Activated CD8-positive, alpha-beta memory T cell treated with anti-CD3 and anti-CD28 coated beads for 4 hours (primary cell): Measurements from ENCODE around the gene KLK11.

ENCODE experiments used
- DNase-seq, 2 donors: peaks; one replicate each; pipeline ENCODE4 v3.0.0-alpha.2; 2020; ENCODE audit warnings: low read depth in 2 of 2

Gene KLK11, protein sequence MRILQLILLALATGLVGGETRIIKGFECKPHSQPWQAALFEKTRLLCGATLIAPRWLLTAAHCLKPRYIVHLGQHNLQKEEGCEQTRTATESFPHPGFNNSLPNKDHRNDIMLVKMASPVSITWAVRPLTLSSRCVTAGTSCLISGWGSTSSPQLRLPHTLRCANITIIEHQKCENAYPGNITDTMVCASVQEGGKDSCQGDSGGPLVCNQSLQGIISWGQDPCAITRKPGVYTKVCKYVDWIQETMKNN

DNA sequence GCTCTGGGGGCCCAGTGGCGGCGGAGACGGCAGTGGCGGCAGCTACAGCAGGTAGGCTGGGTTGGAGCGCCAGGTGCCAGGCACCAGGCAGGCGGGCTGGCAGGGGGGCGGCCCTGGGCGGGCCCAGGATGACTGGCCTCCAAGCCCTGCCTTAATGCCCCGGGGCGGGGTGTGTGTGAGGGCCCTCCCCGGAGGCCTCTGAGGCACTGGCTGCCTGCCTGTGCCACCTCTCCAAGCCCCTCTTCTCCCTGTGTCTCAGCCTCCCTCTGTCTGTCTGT is at the start of gene KLK11:
Gene KLK11 (minus strand): TSS at position 63 of the 278 bp plus-strand sequence. CDS start 985 bp downstream, outside the sequence.
- DNase-seq = no peak

- DNase-seq = no peak
Measured at GRCh38 chr19:51075998-51076397, 49.6 kb upstream of the KLK11 start.

GRCh38 chr19:51071095-51071405 is 44.6 kb upstream of the KLK11 start:
- no peak for DNase-seq

GRCh38 chr19:51070334-51071094 is 44.1 kb upstream of the KLK11 start:
- DNase-seq = no peak

GRCh38 chr19:51066393-51067186 is 40.2 kb upstream of the KLK11 start:
- no peak for DNase-seq

DNA sequence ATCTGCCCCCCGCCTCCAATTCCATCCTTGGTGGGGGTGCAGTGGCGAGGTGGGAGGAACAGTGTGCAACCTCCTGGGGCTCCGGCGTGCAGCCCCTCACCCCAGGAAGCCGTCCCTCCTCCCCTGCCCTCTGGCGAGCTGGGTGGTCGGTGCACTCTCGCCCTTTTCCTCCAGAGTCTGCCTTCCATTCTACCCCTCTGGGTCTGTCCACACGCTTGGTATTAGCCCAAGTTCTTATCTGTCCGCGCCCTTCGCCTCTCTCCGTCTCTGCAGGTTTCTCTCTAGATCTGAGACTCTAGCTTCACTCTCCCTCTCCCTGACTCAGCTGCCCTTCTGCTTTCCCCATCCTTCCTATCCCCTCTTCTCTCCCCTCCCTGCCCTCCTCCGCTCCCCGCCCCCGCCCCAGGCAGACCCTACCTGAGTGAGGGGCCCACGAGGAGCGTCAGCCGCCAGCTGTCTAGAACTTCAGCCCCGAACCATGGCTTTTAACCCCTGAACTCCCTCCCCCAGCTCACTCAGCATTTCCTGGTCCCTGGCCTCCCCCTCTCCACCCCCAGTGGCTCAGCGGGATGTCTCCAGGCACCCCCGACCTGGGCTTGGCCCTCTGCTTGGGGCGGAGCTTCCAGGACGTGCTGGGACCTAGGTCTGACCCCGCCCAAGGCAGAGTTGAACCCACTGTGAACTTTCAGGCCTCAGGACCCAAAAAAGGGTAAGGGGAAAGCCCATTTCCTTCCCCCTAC is 39.0 kb upstream of the KLK11 start:
- no peak for DNase-seq

DNA sequence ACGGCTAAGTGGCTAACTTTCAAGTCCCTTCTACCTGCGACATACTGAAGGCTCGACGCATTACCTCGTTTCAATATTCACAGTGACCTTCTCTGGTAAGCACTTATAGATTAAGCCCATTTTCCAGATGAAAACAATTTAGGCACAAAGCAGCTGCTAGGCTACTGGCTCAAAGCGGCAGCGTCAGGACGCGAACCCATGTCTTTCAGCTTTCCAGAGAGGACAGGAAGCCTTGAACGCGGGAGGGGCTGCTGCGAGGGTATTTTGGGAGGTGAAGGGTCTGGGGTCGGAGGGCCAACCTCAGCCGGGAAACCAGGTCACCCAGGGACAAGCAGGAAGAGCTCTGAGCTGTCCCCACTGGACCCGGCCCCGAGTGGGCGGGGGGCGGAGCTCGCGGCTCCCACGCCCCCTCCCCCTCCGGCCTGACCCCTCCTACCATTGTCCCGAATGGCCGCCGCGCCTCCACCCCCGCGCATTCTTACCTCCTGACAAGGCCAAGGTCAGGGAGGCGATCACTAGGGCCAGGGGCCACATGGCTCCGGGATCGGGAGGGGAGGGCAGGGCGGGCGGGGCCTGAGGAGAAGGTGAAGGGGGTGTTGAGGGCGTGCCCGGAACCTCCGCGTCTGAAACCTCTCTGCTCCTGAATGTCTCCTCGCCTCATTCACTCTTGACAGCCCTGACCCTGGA is 38.3 kb upstream of the KLK11 start, which contains the start of gene KLK13:
Gene KLK13 (minus strand): TSS at position 559 of the 687 bp plus-strand sequence. CDS start 25 bp downstream, at position 534.
- no peak for DNase-seq

- no peak for DNase-seq
Measured at GRCh38 chr19:51063664-51064063, 37.2 kb upstream of the KLK11 start.

DNA sequence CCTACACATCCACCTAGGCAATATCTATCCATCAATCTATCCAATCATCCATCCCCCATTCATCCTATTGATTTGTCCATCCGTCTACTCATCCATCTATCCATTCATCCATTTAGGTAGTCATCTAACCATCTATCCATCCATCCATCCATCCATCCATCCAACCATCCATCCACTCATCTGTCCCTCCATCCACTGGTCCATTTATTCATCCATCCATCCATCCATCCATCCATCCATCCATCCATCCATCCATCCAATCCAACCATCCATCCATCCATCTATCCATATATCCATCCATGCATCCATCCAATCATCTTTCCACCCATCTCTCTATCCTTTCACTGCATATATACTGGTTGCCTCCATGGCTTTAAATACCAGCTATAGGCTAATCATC is 34.6 kb upstream of the KLK11 start:
- no peak for DNase-seq

DNA sequence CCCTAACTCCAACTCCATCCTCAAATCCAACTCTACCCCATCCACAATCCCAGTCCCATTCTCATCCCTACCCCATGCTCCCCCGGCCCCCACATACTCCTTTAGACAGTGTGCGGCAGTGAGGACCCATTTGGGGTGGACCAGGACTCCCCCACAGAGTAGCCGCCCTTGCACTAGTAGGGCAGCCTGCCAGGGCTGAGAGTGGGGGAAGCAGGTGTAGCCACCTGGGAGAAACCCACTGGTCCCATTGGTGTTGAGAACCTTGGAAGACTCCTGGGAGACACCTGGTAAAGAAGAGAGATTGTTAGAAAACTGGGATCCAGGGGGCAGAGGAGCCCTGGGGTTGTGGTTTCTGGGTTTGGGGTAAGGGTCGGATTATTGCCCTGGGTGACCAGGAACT is 33.9 kb upstream of the KLK11 start:
- DNase-seq = no peak

DNA sequence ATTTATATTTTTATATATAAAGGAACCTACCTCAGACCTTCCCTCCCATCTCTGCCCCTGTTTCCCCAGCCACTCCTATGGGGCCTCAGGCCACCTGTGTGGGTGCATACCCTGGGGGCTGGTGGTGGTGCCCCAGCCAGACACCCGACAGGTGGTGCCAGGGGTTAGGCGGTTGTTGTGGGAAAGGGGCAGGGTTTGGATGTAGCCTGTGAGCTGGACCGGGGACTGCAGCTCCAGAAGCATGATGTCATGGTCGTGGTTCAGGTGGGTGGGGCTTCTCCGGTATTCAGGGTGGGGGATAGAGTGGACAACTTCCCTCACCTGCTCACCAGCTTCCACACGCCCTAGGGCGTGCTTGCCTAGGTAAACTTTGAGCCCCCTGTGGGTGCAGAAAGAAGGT is 33.3 kb upstream of the KLK11 start:
- DNase-seq = no peak

DNA sequence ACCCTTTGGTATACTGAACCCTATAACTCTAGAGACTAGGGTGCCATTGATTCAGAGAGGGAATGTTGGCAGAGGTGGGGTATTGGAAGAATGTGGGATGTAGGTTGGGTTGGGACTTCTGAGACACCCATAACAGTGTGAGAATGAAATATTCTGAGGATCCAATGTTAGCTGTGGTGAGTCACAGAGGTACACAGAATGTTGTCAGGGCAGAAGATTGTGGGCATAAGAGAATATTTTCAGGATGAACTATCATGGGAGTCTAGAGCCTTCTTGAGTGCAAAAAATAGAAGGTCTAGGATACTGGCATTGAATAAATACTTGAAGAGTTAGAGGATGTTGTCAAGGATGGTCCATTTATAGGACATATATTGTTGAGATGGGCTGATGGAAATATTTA is 29.4 kb upstream of the KLK11 start:
- DNase-seq = no peak

- no peak for DNase-seq
Measured at GRCh38 chr19:51047031-51047335, 20.6 kb upstream of the KLK11 start.

- no peak for DNase-seq
Measured at GRCh38 chr19:51044327-51044726, 17.9 kb upstream of the KLK11 start.

GRCh38 chr19:51043497-51043896 is 17.1 kb upstream of the KLK11 start:
- no peak for DNase-seq

DNA sequence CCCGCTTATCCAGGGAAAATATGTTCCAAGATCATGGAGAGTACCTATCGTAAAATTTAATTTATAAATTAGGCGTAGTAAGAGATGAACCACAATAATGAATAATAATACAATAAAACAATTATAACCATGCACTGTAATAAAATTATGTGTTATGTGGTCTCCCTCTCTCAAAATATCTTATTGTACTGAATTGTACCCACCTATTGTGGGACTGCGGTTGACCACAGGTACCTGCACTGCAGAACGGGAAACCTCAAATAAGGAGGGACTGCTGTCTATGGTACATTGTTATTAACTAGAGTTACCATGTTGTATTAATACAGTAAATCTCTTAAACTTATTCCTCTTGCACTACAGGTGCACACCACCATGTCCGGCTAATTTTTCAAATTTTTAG is 13.7 kb upstream of the KLK11 start:
- no peak for DNase-seq

DNA sequence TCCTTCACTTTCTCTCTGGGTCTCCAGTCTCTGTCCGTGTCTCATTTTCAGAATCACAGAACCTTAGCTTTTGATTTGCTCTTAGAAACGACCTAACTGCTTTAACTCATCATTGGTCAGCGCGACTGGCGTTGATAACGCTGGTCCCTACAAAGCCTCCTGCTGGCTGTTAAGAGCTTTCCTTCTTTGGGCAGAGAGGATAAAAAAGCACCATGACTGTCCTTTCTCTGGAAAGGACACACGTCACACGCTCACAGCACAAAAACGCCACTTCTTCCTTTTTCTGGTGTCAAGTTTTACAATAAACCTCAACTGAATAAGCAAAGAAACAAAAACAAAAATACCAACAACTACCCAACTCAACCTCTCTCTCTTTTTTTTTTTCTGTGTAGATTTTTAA is 10.1 kb upstream of the KLK11 start:
- no peak for DNase-seq

GRCh38 chr19:51034704-51035103 is 8.3 kb upstream of the KLK11 start, which contains the start of gene KLK12:
Gene KLK12 (minus strand): TSS chr19:51035002. CDS start chr19:51034621, 381 bp downstream.
- no peak for DNase-seq

GRCh38 chr19:51031880-51032225 is 5.4 kb upstream of the KLK11 start:
- no peak for DNase-seq

GRCh38 chr19:51031220-51031879 is 4.9 kb upstream of the KLK11 start:
- DNase-seq = no peak

DNA sequence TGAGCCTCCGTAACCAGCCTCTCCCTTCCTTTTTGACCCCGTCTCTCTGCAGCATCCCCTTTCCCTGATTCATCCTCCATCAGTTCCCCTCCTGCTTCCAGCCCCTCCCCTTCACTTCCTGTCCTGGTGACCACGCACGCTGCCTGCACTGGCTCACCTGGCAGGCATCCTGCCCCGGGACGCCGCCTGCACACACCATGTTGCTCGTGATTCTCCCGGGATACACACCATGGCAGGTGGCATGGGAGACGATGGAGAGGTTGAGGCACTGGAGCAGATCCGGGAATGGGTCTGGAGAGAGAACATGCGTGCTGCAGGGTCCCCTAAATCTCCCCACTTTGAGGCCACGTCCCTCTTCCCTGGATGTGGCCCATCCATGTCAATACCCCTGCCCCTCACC is 4.2 kb upstream of the KLK11 start:
- no peak for DNase-seq
